ACC112 (cell line): ENCODE data around the gene KCNK2.
"Not testable (repeated sequence)": the region's sequence is repeated elsewhere in the genome, so short reads cannot be mapped to it uniquely, and the experiment has no call there.

Experiments used
- H2AFZ ChIP-seq: fragments of 200-600 bp; sonication (generic); one replicate; pipeline ENCODE4 v1.6.0; 2017; ENCODE audit warnings: antibody characterized with exemption, low read length; ENCODE audit not compliant: unreplicated experiment
- H3K27ac ChIP-seq: fragments of 200-600 bp; sonication (generic); 2 replicates; pipeline ENCODE4 v1.5.1; 2014; ENCODE audit warnings: low read depth, mild to moderate bottlenecking, antibody characterized with exemption, low read length, moderate library complexity
- H3K27me3 ChIP-seq: fragments of 200-600 bp; sonication (generic); 2 replicates; pipeline ENCODE4 v1.6.1; 2014; ENCODE audit warnings: mild to moderate bottlenecking, antibody characterized with exemption, low read length, moderate library complexity, mixed read lengths; ENCODE audit not compliant: insufficient read depth
- H3K36me3 ChIP-seq: fragments of 200-600 bp; sonication (generic); 2 replicates; pipeline ENCODE4 v1.6.1; 2016; ENCODE audit warnings: mild to moderate bottlenecking, antibody characterized with exemption, low read length, moderate library complexity, mixed read lengths; ENCODE audit not compliant: insufficient read depth
- H3K4me1 ChIP-seq: fragments of 200-600 bp; sonication (generic); one replicate; pipeline ENCODE4 v1.6.1; 2016; ENCODE audit warnings: low read length, mixed read lengths; ENCODE audit not compliant: insufficient read depth, unreplicated experiment, control insufficient read depth
- H3K4me3 ChIP-seq: fragments of 200-600 bp; sonication (generic); 2 replicates; pipeline ENCODE4 v1.5.1; 2014; ENCODE audit warnings: mild to moderate bottlenecking, low read depth, low read length
- H3K79me2 ChIP-seq: fragments of 200-600 bp; sonication (generic); one replicate; pipeline ENCODE4 v1.6.0; 2016; ENCODE audit warnings: low read length; ENCODE audit not compliant: control insufficient read depth, unreplicated experiment, insufficient read depth

KCNK2 gene

DNA sequence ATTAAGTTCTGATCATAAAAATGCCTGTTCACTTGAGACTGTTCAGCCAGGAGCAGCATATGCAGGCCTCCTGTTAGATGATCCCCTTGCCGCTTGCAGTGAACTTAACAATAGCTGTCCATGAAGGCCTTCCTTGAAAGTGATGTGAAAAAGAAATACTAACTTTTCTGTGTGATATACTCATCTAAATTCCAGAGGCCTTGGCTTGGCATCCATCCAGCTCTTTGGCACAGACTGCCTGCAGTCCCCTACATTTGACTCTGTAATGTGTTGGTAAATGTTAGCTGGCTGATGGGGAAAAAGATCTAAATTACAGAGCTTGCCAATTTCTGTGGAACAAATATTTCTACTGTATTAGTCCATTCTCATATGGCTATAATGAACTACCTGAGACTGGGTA lies 73.7 kb downstream of the KCNK2 start:
- no peak overlapping the region for H2AFZ ChIP-seq
- no peak overlapping the region for H3K27ac ChIP-seq
- H3K4me3 ChIP-seq = no peak overlapping the region
- no peaks in the 10 kb centered on the region for H3K27me3 ChIP-seq
- H3K4me1 ChIP-seq = peaks cover 3% of the 10 kb centered on the region
- no peaks in the 10 kb centered on the region for H3K79me2 ChIP-seq
- H3K36me3 ChIP-seq = no peaks in the 10 kb centered on the region

DNA sequence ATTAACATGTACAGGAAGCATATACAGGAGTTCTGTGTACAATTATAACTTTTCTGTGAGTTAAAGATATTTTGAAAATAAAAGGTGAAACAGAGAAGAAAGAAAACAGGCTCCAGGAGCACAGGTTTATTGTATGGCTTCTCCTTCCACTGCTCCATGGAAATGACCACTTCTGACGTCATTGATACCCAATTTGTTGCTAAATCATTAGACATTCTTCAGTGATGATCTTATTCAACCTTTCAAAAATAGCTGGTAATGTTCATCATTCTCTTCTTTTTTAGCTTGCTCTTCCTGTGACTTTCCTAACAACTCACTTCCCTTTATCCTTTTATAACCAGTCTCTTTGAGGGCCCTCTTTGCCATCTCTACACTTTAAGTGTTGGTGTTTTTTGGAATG lies 77.8 kb downstream of the KCNK2 start:
- H3K79me2 ChIP-seq = no peaks in the 10 kb centered on the region
- H3K4me1 ChIP-seq = peaks cover 3% of the 10 kb centered on the region
- H3K36me3 ChIP-seq = no peaks in the 10 kb centered on the region

DNA sequence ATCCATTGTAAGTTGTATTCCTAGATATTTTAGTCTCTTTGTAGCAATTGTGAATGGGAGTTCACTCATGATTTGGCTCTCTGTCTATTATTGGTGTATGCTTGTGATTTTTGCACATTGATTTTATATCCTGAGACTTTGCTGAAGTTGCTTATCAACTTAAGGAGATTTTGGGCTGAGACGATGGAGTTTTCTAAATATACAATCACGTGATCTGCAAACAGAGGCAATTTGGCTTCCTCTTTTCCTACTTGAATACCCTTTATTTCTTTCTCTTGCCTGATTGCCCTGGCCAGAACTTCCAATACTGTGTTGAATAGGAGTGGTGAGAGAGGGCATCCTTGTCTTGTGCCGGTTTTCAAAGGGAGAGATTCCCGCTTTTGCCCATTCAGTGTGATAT lies 80.6 kb downstream of the KCNK2 start:
- not testable (repeated sequence) for H3K27ac ChIP-seq, H3K79me2 ChIP-seq, H2AFZ ChIP-seq, H3K4me3 ChIP-seq, H3K27me3 ChIP-seq, H3K4me1 ChIP-seq, H3K36me3 ChIP-seq

More for the DNA sequence above, 77.8 kb downstream of the KCNK2 start:
- no peak overlapping the region for H3K27ac ChIP-seq
- H3K27me3 ChIP-seq = no peaks in the 10 kb centered on the region
- no peak overlapping the region for H3K4me3 ChIP-seq
- no peak overlapping the region for H2AFZ ChIP-seq

DNA sequence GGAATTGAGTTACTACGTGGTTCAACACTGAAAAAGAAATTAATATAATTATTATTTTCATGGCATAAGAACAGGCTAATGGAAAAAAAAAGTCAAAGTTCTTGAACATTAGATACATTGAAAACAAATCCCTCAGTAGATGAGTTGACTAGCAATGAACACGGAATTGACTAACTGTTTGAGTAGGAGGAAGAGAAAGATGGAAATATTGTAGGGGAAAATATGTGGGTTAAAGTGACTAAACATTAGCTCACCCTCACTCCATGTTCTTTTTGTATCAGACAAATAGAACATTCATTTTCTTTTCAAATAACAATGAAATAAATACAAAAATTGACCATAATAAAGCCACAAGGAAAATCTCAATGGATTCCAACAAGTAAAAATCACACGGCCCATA lies 84.3 kb downstream of the KCNK2 start:
- no peaks in the 10 kb centered on the region for H3K27me3 ChIP-seq
- no peaks in the 10 kb centered on the region for H3K79me2 ChIP-seq
- H3K27ac ChIP-seq = peak overlapping the region; percentile 63
- peak overlapping the region; percentile 58 for H2AFZ ChIP-seq
- H3K4me3 ChIP-seq = peak overlapping the region; percentile 29; the same call in 1 of the 2 replicates
- H3K36me3 ChIP-seq = no peaks in the 10 kb centered on the region
- peaks cover 9% of the 10 kb centered on the region for H3K4me1 ChIP-seq

DNA sequence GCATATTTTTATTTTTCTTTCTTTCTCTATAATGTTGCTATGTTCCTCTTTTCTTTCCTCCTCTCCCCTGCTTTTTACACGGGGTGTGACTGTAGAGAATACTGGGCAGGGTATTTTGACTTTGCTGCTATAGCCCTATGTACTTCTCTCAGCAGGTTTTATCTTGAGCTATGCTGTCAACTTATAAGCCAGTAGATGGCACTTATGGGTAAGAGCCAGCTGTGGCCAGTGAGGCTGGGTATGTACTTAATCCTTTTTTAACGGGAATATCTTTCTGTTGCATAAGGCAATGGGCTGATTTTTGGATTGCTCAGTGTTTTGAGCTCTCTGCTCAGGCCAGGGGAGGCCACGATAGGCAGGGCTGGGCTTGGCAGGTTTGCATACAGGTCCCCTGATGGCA lies 99.0 kb downstream of the KCNK2 start:
- H3K4me1 ChIP-seq = no peaks in the 10 kb centered on the region
- no peak overlapping the region for H3K27ac ChIP-seq
- no peaks in the 10 kb centered on the region for H3K36me3 ChIP-seq
- H3K79me2 ChIP-seq = no peaks in the 10 kb centered on the region
- H2AFZ ChIP-seq = no peak overlapping the region
- H3K27me3 ChIP-seq = no peaks in the 10 kb centered on the region
- no peak overlapping the region for H3K4me3 ChIP-seq

DNA sequence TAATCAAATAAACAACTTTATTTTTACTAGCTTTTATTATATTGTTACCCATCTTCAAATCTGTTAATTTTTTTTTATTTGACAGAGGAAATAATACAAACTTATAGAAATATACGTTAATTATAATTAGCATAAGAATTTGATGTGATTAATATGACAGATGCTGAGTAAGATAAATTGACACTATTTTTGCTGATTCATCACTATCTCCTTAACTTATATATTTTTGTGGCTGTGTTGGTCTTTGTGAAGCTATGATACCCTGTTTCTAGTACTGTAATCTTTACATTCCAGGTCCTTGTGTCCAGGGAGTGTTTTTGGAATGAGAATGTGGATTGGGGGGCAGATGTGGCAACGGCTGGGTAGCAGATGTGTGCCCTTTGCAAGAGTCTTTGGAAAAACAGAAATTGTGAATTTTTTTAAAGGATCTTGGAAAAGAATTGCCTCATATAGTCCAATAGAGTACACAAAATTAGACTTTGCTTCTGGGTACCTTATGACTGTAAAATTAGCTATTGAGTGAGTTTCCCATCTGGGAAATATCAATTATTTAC lies 102.6 kb downstream of the KCNK2 start:
- Histone ChIP-seq H3K4me1 (peaks cover 16% of the 10 kb centered on the region), H2AFZ (no peak overlapping the region), H3K27ac (no peak overlapping the region), H3K4me3 (no peak overlapping the region), H3K36me3 (no peaks in the 10 kb centered on the region), H3K27me3 (no peaks in the 10 kb centered on the region), H3K79me2 (no peaks in the 10 kb centered on the region)

DNA sequence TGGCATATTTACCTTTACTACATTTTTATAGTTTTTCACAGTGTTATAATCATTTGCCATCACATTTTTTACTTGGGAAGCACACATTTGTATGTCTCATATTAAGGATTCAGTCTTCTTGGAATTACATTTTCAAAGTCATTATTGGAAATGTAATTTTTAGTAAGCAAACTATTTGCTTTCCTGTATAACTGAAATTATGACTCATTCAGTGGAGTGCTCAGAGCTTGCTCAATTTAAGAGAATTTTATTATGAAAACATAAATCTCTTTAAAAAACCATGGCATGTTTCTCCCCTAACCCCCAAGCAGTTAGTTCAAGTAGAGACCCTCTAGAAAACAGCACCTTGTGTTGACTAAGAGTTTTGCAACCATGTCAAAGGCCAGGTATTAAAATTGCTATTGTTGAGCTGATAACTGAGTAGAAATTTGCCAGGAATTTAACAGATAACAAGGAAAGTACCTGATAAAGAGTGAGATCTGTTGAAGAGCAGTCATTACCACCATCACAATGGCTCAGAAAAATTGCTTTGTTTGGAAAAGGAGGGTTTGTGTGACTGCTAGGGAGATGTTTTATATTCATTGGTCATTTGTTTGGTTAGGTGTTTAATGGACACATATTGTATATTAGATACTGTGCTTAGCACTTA lies 105.9 kb downstream of the KCNK2 start:
- no peak overlapping the region for H3K4me3 ChIP-seq
- H2AFZ ChIP-seq = no peak overlapping the region
- no peak overlapping the region for H3K27ac ChIP-seq
- no peaks in the 10 kb centered on the region for H3K27me3 ChIP-seq
- no peaks in the 10 kb centered on the region for H3K79me2 ChIP-seq
- H3K4me1 ChIP-seq = peaks cover 23% of the 10 kb centered on the region
- no peaks in the 10 kb centered on the region for H3K36me3 ChIP-seq

DNA sequence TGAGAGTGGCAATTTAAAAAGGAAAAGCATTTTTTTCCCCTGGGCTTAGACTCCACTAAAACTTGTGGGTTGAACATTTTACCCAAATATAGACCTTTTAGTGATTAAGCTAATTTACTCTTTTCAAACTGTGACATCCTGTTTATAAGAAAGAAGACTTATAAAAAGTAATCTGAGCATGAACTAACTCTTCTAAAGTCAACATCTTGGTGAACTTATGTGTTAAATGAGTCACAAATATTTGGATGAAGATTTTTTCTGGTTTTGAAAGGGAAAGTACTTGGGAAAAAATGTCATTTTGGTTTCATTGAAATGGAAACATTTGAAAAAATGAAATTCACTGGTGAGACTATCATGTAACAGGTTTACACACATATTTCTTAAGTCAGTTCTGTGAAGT lies 109.8 kb downstream of the KCNK2 start:
- peak overlapping the region; percentile 41 for H3K27ac ChIP-seq
- H3K79me2 ChIP-seq = no peaks in the 10 kb centered on the region
- no peaks in the 10 kb centered on the region for H3K27me3 ChIP-seq
- H2AFZ ChIP-seq = no peak overlapping the region
- no peaks in the 10 kb centered on the region for H3K36me3 ChIP-seq
- no peak overlapping the region; the same call in 1 of the 2 replicates for H3K4me3 ChIP-seq
- H3K4me1 ChIP-seq = peaks cover 23% of the 10 kb centered on the region

DNA sequence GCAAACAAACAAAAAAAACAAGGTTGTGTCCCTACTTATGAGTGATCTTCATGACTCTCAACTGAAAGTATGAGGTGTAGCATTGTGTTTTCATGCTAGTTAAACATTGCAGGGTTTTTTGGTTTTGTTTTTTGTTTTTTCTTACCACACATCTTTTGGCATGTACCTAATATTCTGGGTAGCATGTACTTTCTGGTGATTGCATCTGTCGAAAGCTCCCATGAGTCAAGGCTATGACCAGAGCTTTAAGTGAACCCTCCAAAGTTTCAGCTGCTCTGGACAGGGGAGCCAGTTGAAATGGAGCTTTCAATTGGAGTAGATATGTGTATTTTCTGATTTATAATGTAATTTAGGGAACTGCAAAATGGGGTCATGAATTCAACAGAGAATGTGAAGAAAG lies 115.5 kb downstream of the KCNK2 start:
- Histone ChIP-seq H3K4me3 (no peak overlapping the region), H3K27me3 (no peaks in the 10 kb centered on the region), H3K79me2 (no peaks in the 10 kb centered on the region)

DNA sequence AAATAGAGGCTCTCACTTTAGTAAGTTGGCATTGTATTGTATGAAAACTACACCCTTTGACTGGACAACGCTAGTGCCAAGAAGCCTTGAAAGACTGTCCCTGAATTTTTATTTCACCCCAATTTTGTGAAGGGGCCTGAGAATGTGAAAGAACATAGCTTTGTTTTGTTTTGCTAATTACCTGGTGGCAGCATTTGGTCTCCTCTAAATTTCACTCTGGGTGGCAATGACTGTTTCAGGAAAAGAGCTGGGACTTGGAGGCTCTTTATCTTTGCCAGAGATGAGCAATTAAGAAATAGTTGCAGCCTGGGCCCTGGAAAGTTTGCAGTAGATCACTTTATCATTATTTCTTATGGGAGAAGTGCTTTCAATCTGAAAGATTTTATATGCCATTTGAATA lies 117.6 kb downstream of the KCNK2 start:
- Histone ChIP-seq H3K4me1 (no peaks in the 10 kb centered on the region), H3K36me3 (no peaks in the 10 kb centered on the region)

More for the DNA sequence above, 115.5 kb downstream of the KCNK2 start:
- no peaks in the 10 kb centered on the region for H3K36me3 ChIP-seq
- no peaks in the 10 kb centered on the region for H3K4me1 ChIP-seq
- no peak overlapping the region for H3K27ac ChIP-seq
- no peak overlapping the region for H2AFZ ChIP-seq

DNA sequence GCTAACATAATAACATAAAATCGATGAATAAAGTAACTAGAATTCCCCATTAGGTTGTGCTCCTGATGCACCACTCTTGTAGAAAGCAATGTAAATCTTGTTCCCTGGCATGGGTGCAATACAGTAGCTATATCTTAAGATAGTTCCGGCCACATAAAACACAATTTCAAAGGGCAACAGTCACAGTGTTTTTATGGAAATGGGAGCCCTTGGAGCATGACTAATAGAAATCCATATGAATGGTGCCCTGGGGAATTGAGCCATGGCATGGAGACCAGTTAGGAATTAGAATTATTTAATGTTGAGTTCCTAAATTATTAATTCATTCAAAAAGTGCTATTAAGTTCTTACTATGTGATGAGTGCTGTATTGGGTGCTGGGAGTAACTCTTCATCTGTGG lies 118.7 kb downstream of the KCNK2 start:
- Histone ChIP-seq H3K27me3 (no peaks in the 10 kb centered on the region), H3K4me3 (no peak overlapping the region), H3K4me1 (no peaks in the 10 kb centered on the region), H3K79me2 (no peaks in the 10 kb centered on the region), H3K27ac (no peak overlapping the region), H3K36me3 (no peaks in the 10 kb centered on the region), H2AFZ (no peak overlapping the region)

More for the DNA sequence above, 117.6 kb downstream of the KCNK2 start:
- Histone ChIP-seq H2AFZ (no peak overlapping the region), H3K79me2 (no peaks in the 10 kb centered on the region), H3K4me3 (no peak overlapping the region), H3K27me3 (no peaks in the 10 kb centered on the region), H3K27ac (no peak overlapping the region)
